ENCODE measurements around the gene TKTL1.
"Not testable (repeated sequence)": the region's sequence is repeated elsewhere in the genome, so short reads cannot be mapped to it uniquely, and the experiment has no call there.

DNA sequence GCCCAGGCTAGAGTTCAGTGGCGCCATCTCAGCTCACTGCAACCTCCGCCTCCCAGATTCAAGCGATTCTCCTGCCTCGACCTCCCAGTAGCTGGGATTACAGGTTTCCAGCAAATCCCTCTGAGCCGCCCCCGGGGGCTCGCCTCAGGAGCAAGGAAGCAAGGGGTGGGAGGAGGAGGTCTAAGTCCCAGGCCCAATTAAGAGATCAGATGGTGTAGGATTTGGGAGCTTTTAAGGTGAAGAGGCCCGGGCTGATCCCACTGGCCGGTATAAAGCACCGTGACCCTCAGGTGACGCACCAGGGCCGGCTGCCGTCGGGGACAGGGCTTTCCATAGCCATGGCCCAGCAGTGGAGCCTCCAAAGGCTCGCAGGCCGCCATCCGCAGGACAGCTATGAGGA is 38.3 kb upstream of the TKTL1 start, which contains the start of gene OPN1MW3:
- TF ChIP-seq, protein P1, sequence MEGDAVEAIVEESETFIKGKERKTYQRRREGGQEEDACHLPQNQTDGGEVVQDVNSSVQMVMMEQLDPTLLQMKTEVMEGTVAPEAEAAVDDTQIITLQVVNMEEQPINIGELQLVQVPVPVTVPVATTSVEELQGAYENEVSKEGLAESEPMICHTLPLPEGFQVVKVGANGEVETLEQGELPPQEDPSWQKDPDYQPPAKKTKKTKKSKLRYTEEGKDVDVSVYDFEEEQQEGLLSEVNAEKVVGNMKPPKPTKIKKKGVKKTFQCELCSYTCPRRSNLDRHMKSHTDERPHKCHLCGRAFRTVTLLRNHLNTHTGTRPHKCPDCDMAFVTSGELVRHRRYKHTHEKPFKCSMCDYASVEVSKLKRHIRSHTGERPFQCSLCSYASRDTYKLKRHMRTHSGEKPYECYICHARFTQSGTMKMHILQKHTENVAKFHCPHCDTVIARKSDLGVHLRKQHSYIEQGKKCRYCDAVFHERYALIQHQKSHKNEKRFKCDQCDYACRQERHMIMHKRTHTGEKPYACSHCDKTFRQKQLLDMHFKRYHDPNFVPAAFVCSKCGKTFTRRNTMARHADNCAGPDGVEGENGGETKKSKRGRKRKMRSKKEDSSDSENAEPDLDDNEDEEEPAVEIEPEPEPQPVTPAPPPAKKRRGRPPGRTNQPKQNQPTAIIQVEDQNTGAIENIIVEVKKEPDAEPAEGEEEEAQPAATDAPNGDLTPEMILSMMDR (IDR thresholded peaks at IDR 0.05; ENCODE audit: borderline replicate concordance, extremely low read depth, low read length, poor library complexity, severe bottlenecking), result not testable (repeated sequence)
- not testable (repeated sequence) for TF ChIP-seq EZH2 (IDR thresholded peaks at IDR 0.05; ENCODE audit: borderline replicate concordance, low read depth, low read length, severe bottlenecking)

Data from DND-41 (cell line).